ENCODE results near the gene ATP6V1C2. TPM values are rescaled to one million over a fixed set of nuclear protein-coding genes. Genes with fewer than 3 reads are reported as not detected.

ATP6V1C2 gene
- polyA plus RNA-seq, 3 donors: 0.03 TPM; not detected in 2

DNA sequence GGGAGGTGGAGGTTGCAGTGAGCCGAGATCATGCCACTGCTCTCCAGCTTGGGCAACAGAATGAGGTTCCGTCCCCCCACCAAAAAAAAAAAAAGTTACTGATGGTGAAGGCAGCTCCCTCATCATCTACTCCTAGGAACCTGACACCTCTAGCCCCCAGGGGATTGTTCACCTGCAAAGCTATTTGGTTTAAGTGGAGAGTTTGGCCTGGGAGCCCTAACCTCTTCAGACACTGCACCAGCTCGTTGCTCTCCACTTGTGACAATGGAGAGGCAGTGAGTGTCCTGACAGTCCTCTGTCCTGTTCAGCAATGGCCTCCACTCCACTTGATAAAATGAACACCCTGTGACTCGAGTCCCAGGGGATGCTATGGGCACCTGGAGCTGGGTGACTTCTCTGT lies 43.5 kb downstream of the ATP6V1C2 start:
- no peaks in the 10 kb centered on the region for H3K4me1 ChIP-seq (ENCODE audit: control insufficient read depth in 1 of 2, insufficient read depth in 2 of 2, low read length in 2 of 2)
- Mint-ChIP-seq H3K4me3 (no peak overlapping the region), H3K36me3 (no peaks in the 10 kb centered on the region), H3K4me1 (no peaks in the 10 kb centered on the region), H3K9me3 (peaks cover 0 to 1% (median 0%) of the 10 kb centered on the region in 7 donors), H3K27ac (no peak overlapping the region), H3K27me3 (ENCODE audit: low read depth in 3 of 3) (peaks cover 3 to 5% (median 3%) of the 10 kb centered on the region in 3 donors)
- no peaks in the 10 kb centered on the region for H3K9me3 ChIP-seq (replicated peaks in 1 of 2; ENCODE audit: control insufficient read depth in 1 of 2, insufficient read depth in 1 of 2, low read length in 2 of 2)
- no CpG with 5 or more reads among the region's 4 CpGs for WGBS (ENCODE audit: insufficient coverage)
- no peaks in the 10 kb centered on the region for H3K79me2 ChIP-seq (ENCODE audit: insufficient read depth, low read length)
- H2AFZ ChIP-seq (ENCODE audit: insufficient read depth, low read depth, low read length, poor library complexity, severe bottlenecking): no peak overlapping the region
- no peak for DNase-seq
- intact Hi-C loops (cut with micrococcal nuclease): no loop called here
- no peak overlapping the region for H3K9ac ChIP-seq (ENCODE audit: insufficient read depth, low read length, poor library complexity, severe bottlenecking)
- TF ChIP-seq, protein P1, sequence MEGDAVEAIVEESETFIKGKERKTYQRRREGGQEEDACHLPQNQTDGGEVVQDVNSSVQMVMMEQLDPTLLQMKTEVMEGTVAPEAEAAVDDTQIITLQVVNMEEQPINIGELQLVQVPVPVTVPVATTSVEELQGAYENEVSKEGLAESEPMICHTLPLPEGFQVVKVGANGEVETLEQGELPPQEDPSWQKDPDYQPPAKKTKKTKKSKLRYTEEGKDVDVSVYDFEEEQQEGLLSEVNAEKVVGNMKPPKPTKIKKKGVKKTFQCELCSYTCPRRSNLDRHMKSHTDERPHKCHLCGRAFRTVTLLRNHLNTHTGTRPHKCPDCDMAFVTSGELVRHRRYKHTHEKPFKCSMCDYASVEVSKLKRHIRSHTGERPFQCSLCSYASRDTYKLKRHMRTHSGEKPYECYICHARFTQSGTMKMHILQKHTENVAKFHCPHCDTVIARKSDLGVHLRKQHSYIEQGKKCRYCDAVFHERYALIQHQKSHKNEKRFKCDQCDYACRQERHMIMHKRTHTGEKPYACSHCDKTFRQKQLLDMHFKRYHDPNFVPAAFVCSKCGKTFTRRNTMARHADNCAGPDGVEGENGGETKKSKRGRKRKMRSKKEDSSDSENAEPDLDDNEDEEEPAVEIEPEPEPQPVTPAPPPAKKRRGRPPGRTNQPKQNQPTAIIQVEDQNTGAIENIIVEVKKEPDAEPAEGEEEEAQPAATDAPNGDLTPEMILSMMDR (IDR thresholded peaks at IDR 0.05): no peak
- H3K4me2 ChIP-seq (replicated peaks; ENCODE audit: extremely low read depth, low read length, poor library complexity, severe bottlenecking): no peak overlapping the region
- H3K4me3 ChIP-seq (replicated peaks in 1 of 3; ENCODE audit: low read depth in 2 of 3, low read length in 3 of 3): no peak overlapping the region
- H3K36me3 ChIP-seq (replicated peaks in 1 of 2; ENCODE audit: control insufficient read depth in 1 of 2, insufficient read depth in 2 of 2, low read length in 2 of 2): no peaks in the 10 kb centered on the region
- no peaks in the 10 kb centered on the region for H3K27me3 ChIP-seq (ENCODE audit: control insufficient read depth in 2 of 2, insufficient read depth in 2 of 2, low read length in 2 of 2)
- no peaks in the 10 kb centered on the region for H4K20me1 ChIP-seq (ENCODE audit: insufficient read depth, low read length)
- no peak overlapping the region for H3K27ac ChIP-seq (ENCODE audit: low read depth in 1 of 2, low read length in 2 of 2)

DNA sequence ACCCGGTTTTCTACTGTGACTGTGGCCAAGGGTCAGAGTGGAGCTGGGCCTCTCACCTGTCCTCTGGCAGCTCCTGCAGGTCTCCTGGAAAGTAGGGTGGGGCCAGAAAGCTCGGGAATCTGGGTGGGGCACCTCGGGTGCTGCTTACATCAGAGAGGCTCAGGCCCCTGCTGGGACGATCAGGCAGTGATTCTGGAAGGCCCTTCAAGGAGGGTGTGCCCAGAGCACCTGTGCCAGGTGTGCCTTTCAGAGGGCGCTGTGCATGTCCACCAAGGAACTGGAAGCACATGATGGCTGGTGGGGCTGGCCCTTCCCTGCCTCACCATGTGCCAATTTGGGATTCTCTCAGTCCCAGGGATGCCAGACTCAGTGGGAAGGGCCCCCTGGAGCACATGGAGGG lies 44.0 kb downstream of the ATP6V1C2 start:
- H3K4me3 Mint-ChIP-seq: no peak overlapping the region

More for the DNA sequence above, 44.0 kb downstream of the ATP6V1C2 start:
- intact Hi-C loops (cut with micrococcal nuclease): no loop called here
- no peaks in the 10 kb centered on the region for H3K4me1 Mint-ChIP-seq
- no peaks in the 10 kb centered on the region for H4K20me1 ChIP-seq (ENCODE audit: insufficient read depth, low read length)
- H3K4me2 ChIP-seq (replicated peaks; ENCODE audit: extremely low read depth, low read length, poor library complexity, severe bottlenecking): no peak overlapping the region
- no peaks in the 10 kb centered on the region for H3K4me1 ChIP-seq (ENCODE audit: control insufficient read depth in 1 of 2, insufficient read depth in 2 of 2, low read length in 2 of 2)
- H3K9me3 ChIP-seq (replicated peaks in 1 of 2; ENCODE audit: control insufficient read depth in 1 of 2, insufficient read depth in 1 of 2, low read length in 2 of 2): no peaks in the 10 kb centered on the region
- H3K9me3 Mint-ChIP-seq: peaks cover 0 to 1% (median 0%) of the 10 kb centered on the region in 7 donors
- peaks cover 3 to 5% (median 5%) of the 10 kb centered on the region in 3 donors for H3K27me3 Mint-ChIP-seq (ENCODE audit: low read depth in 3 of 3)
- no peaks in the 10 kb centered on the region for H3K36me3 ChIP-seq (replicated peaks in 1 of 2; ENCODE audit: control insufficient read depth in 1 of 2, insufficient read depth in 2 of 2, low read length in 2 of 2)
- no peaks in the 10 kb centered on the region for H3K36me3 Mint-ChIP-seq
- H3K27me3 ChIP-seq (ENCODE audit: control insufficient read depth in 2 of 2, insufficient read depth in 2 of 2, low read length in 2 of 2): no peaks in the 10 kb centered on the region
- 61% methylated on average over 5 of the region's 5 CpGs for WGBS (ENCODE audit: insufficient coverage)
- H3K9ac ChIP-seq (ENCODE audit: insufficient read depth, low read length, poor library complexity, severe bottlenecking): no peak overlapping the region
- no peak for DNase-seq
- TF ChIP-seq, protein P1 (IDR thresholded peaks at IDR 0.05): no peak
- no peak overlapping the region for H3K27ac Mint-ChIP-seq
- H3K79me2 ChIP-seq (ENCODE audit: insufficient read depth, low read length): no peaks in the 10 kb centered on the region
- H3K27ac ChIP-seq (ENCODE audit: low read depth in 1 of 2, low read length in 2 of 2): no peak overlapping the region
- H3K4me3 ChIP-seq (replicated peaks in 1 of 3; ENCODE audit: low read depth in 2 of 3, low read length in 3 of 3): no peak overlapping the region
- H2AFZ ChIP-seq (ENCODE audit: insufficient read depth, low read depth, low read length, poor library complexity, severe bottlenecking): no peak overlapping the region

Data from CD14-positive monocyte (primary cell).